ENCODE measurements around the gene ATRIP.

GRCh38 chr3:48440590-48440958, 6.0 kb upstream of the ATRIP start:
- TF ChIP-seq CTCF (optimal IDR thresholded peaks at IDR 0.05 in 1 of 3, IDR thresholded peaks at IDR 0.05 in 1 of 3, conservative IDR thresholded peaks at IDR 0.05 in 1 of 3; ENCODE audit: extremely low read depth in 1 of 3, insufficient read depth in 2 of 3, low read length in 3 of 3) = no peak
- no peak for TF ChIP-seq EZH2 (IDR thresholded peaks at IDR 0.05; ENCODE audit: low read length)
